ENCODE data around the gene CHRNA5. TPM values are rescaled to one million over a fixed set of nuclear protein-coding genes. Genes with fewer than 3 reads are reported as not detected.

Gene CHRNA5
- total and polyA plus RNA-seq, 9 of the 15 experiments (the other 6 are each of a cell fraction or from before 2014, with no cell fraction given): 2.8 to 16.1 (median 11.4) TPM

- no peak for TF ChIP-seq REST (IDR thresholded peaks at IDR 0.05; ENCODE audit: borderline replicate concordance)
- peak; percentile 16; the same call in 1 of the 2 replicates for TF ChIP-seq REST (CRISPR knock-in tag; IDR thresholded peaks at IDR 0.05; ENCODE audit: low read depth)
- 0 out of 2 replicates have a peak, but pooled peaks have one; percentile 4 for TF ChIP-seq PKNOX1 (IDR thresholded peaks at IDR 0.05)
- no peak for TF ChIP-seq TCF7 (IDR thresholded peaks at IDR 0.05; ENCODE audit: borderline replicate concordance)
Observed at GRCh38 chr15:78540141-78540870, 25.0 kb upstream of the CHRNA5 start, which contains the start of gene PSMA4 (continued).

All from K562 (cell line).